Measurements from ENCODE around the gene UBXN10. TPM values are rescaled to one million over a fixed set of nuclear protein-coding genes. Genes with fewer than 3 reads are reported as not detected.

UBXN10 gene
- total and polyA plus RNA-seq, 2 experiments from 2014 or later, result 0.63 to 1.2 TPM

GRCh38 chr1:20195462-20195780 lies 9.5 kb downstream of the UBXN10 start:
- 79% methylated on average over 4 of the region's 4 CpGs for WGBS (ENCODE audit: low lambda C conversion rate, missing lambda C conversion rate)

GRCh38 chr1:20197329-20197791 lies 11.5 kb downstream of the UBXN10 start:
- H3K79me2 ChIP-seq, result no peaks in the 10 kb centered on the region
- no peak for DNase-seq (ENCODE audit: low spot score)
- 82% methylated on average over 5 of the region's 6 CpGs for WGBS (ENCODE audit: low lambda C conversion rate, missing lambda C conversion rate)

More at GRCh38 chr1:20195462-20195780, 9.5 kb downstream of the UBXN10 start:
- Histone ChIP-seq H3K9me3 (ENCODE audit: low read depth) (no peaks in the 10 kb centered on the region), H3K36me3 (replicated peaks; ENCODE audit: insufficient read depth, low read depth) (no peaks in the 10 kb centered on the region), H2AFZ (no peak overlapping the region), H3K9me2 (replicated peaks; ENCODE audit: insufficient read depth) (no peaks in the 10 kb centered on the region), H3K79me2 (no peaks in the 10 kb centered on the region), H3K27ac (no peak overlapping the region), H3K27me3 (peaks cover 3% of the 10 kb centered on the region), H3K4me2 (no peak overlapping the region), H4K20me1 (ENCODE audit: insufficient read depth, poor library complexity, severe bottlenecking) (no peaks in the 10 kb centered on the region), H3K4me1 (ENCODE audit: insufficient read depth) (peaks cover 4% of the 10 kb centered on the region), H3K4me3 (no peak overlapping the region)
- no peak for TF ChIP-seq CTCF (IDR thresholded peaks at IDR 0.05; ENCODE audit: poor library complexity)
- no peak for TF ChIP-seq EZH2phosphoT487 (IDR thresholded peaks at IDR 0.05; ENCODE audit: low read depth, severe bottlenecking, unreplicated experiment)
- no peak for TF ChIP-seq EZH2 (IDR thresholded peaks at IDR 0.05; ENCODE audit: borderline replicate concordance)
- DNase-seq (ENCODE audit: low spot score), result no peak

GRCh38 chr1:20198296-20198695 lies 12.4 kb downstream of the UBXN10 start:
- no peak for DNase-seq (ENCODE audit: low spot score)
- peaks cover 4% of the 10 kb centered on the region for H3K4me1 ChIP-seq (ENCODE audit: insufficient read depth)
- no peak overlapping the region for H3K4me3 ChIP-seq
- H4K20me1 ChIP-seq (ENCODE audit: insufficient read depth, poor library complexity, severe bottlenecking), result no peaks in the 10 kb centered on the region
- H3K9me3 ChIP-seq (ENCODE audit: low read depth), result no peaks in the 10 kb centered on the region
- H2AFZ ChIP-seq, result no peak overlapping the region
- no peak overlapping the region for H3K4me2 ChIP-seq
- TF ChIP-seq CTCF (IDR thresholded peaks at IDR 0.05; ENCODE audit: poor library complexity) (no peak), EZH2 (IDR thresholded peaks at IDR 0.05; ENCODE audit: borderline replicate concordance) (no peak), EZH2phosphoT487 (IDR thresholded peaks at IDR 0.05; ENCODE audit: low read depth, severe bottlenecking, unreplicated experiment) (no peak)
- no peaks in the 10 kb centered on the region for H3K9me2 ChIP-seq (replicated peaks; ENCODE audit: insufficient read depth)
- no peaks in the 10 kb centered on the region for H3K79me2 ChIP-seq
- peaks cover 3% of the 10 kb centered on the region for H3K27me3 ChIP-seq
- no peaks in the 10 kb centered on the region for H3K36me3 ChIP-seq (replicated peaks; ENCODE audit: insufficient read depth, low read depth)
- no peak overlapping the region for H3K27ac ChIP-seq
- 92% methylated on average over 1 of the region's 1 CpG for WGBS (ENCODE audit: low lambda C conversion rate, missing lambda C conversion rate)

More at GRCh38 chr1:20197329-20197791, 11.5 kb downstream of the UBXN10 start:
- Histone ChIP-seq H3K27me3 (peaks cover 3% of the 10 kb centered on the region), H2AFZ (no peak overlapping the region), H3K9me2 (replicated peaks; ENCODE audit: insufficient read depth) (no peaks in the 10 kb centered on the region), H3K4me3 (no peak overlapping the region), H4K20me1 (ENCODE audit: insufficient read depth, poor library complexity, severe bottlenecking) (no peaks in the 10 kb centered on the region), H3K4me1 (ENCODE audit: insufficient read depth) (peaks cover 4% of the 10 kb centered on the region), H3K4me2 (no peak overlapping the region), H3K27ac (no peak overlapping the region), H3K36me3 (replicated peaks; ENCODE audit: insufficient read depth, low read depth) (no peaks in the 10 kb centered on the region), H3K9me3 (ENCODE audit: low read depth) (no peaks in the 10 kb centered on the region)
- TF ChIP-seq EZH2phosphoT487 (IDR thresholded peaks at IDR 0.05; ENCODE audit: low read depth, severe bottlenecking, unreplicated experiment) (no peak), EZH2 (IDR thresholded peaks at IDR 0.05; ENCODE audit: borderline replicate concordance) (no peak), CTCF (IDR thresholded peaks at IDR 0.05; ENCODE audit: poor library complexity) (no peak)

- TF ChIP-seq EZH2phosphoT487 (IDR thresholded peaks at IDR 0.05; ENCODE audit: low read depth, severe bottlenecking, unreplicated experiment) (no peak), EZH2 (IDR thresholded peaks at IDR 0.05; ENCODE audit: borderline replicate concordance) (no peak), CTCF (IDR thresholded peaks at IDR 0.05; ENCODE audit: poor library complexity) (no peak)
- H4K20me1 ChIP-seq (ENCODE audit: insufficient read depth, poor library complexity, severe bottlenecking), result no peaks in the 10 kb centered on the region
- no peak overlapping the region for H3K4me3 ChIP-seq
- no peaks in the 10 kb centered on the region for H3K79me2 ChIP-seq
- no peak for DNase-seq (ENCODE audit: low spot score)
- peaks cover 4% of the 10 kb centered on the region for H3K4me1 ChIP-seq (ENCODE audit: insufficient read depth)
- H3K4me2 ChIP-seq, result no peak overlapping the region
- no peaks in the 10 kb centered on the region for H3K9me2 ChIP-seq (replicated peaks; ENCODE audit: insufficient read depth)
- H3K27ac ChIP-seq, result no peak overlapping the region
- WGBS (ENCODE audit: low lambda C conversion rate, missing lambda C conversion rate), result 61% methylated on average over 7 of the region's 7 CpGs
- H3K27me3 ChIP-seq, result peaks cover 3% of the 10 kb centered on the region
- no peaks in the 10 kb centered on the region for H3K9me3 ChIP-seq (ENCODE audit: low read depth)
- H2AFZ ChIP-seq, result no peak overlapping the region
- no peaks in the 10 kb centered on the region for H3K36me3 ChIP-seq (replicated peaks; ENCODE audit: insufficient read depth, low read depth)
Observed at GRCh38 chr1:20198918-20199317, 13.0 kb downstream of the UBXN10 start.
